ENCODE results near the gene NCEH1. TPM values are rescaled to one million over a fixed set of nuclear protein-coding genes. Genes with fewer than 3 reads are reported as not detected.

Gene NCEH1
- total and polyA plus RNA-seq, 3 experiments from 2014 or later, result 3.5 to 12.9 (median 9.1) TPM

GRCh38 chr3:172612871-172613678 lies 97.8 kb downstream of the NCEH1 start:
- Histone ChIP-seq H3K4me3 (ENCODE audit: low read length) (no peak overlapping the region), H3K27me3 (ENCODE audit: insufficient read depth, low read length, poor library complexity, severe bottlenecking) (no peaks in the 10 kb centered on the region), H3K9me3 (ENCODE audit: low read length) (no peaks in the 10 kb centered on the region), H3K4me1 (ENCODE audit: insufficient read depth, low read length) (peaks cover 8% of the 10 kb centered on the region), H3K27ac (ENCODE audit: low read depth, low read length) (no peak overlapping the region), H3K36me3 (ENCODE audit: insufficient read depth, low read length) (no peaks in the 10 kb centered on the region)
- H3K4me1 Mint-ChIP-seq, result peaks cover 9 to 18% (median 17%) of the 10 kb centered on the region in 3 donors
- no peak overlapping the region for H3K4me3 Mint-ChIP-seq
- no peak overlapping the region for H3K27ac Mint-ChIP-seq
- H3K36me3 Mint-ChIP-seq, result peaks cover 0 to 5% (median 3%) of the 10 kb centered on the region in 3 donors
- ChIA-PET CTCF (interaction anchor here (0.9 to 2.7 kb wide), 3 partner anchors 11 to 152 kb away, joined by 3 to 14 read pairs (median 3); no protein-coding TSS in a partner anchor), POLR2A (no interaction called here)
- H3K27me3 Mint-ChIP-seq, result peaks cover 0 to 1% of the 10 kb centered on the region in 2 donors
- H3K9me3 Mint-ChIP-seq, result peaks cover 0 to 12% (median 0%) of the 10 kb centered on the region in 5 donors
- no peak for DNase-seq

- Mint-ChIP-seq H3K36me3 (peaks cover 0 to 5% (median 3%) of the 10 kb centered on the region in 3 donors), H3K27me3 (peaks cover 0 to 1% of the 10 kb centered on the region in 2 donors), H3K9me3 (peaks cover 0 to 10% (median 0%) of the 10 kb centered on the region in 5 donors), H3K27ac (no peak overlapping the region), H3K4me3 (no peak overlapping the region), H3K4me1 (no peaks in the 10 kb centered on the region)
- H3K36me3 ChIP-seq (ENCODE audit: insufficient read depth, low read length), result no peaks in the 10 kb centered on the region
- H3K9me3 ChIP-seq (ENCODE audit: low read length), result no peaks in the 10 kb centered on the region
- no peaks in the 10 kb centered on the region for H3K4me1 ChIP-seq (ENCODE audit: insufficient read depth, low read length)
- POLR2A ChIA-PET, result no interaction called here
- H3K4me3 ChIP-seq (ENCODE audit: low read length), result no peak overlapping the region
- no peaks in the 10 kb centered on the region for H3K27me3 ChIP-seq (ENCODE audit: insufficient read depth, low read length, poor library complexity, severe bottlenecking)
- H3K27ac ChIP-seq (ENCODE audit: low read depth, low read length), result no peak overlapping the region
- no peak for DNase-seq
- CTCF ChIA-PET, result interaction anchor here (1.1 to 5.0 kb wide), 4 partner anchors 10 to 72 kb away, joined by 3 to 15 read pairs (median 4); no protein-coding TSS in a partner anchor
Observed at GRCh38 chr3:172609750-172610149, 101.1 kb downstream of the NCEH1 start.

GRCh38 chr3:172608575-172608974 lies 102.3 kb downstream of the NCEH1 start:
- H3K27me3 Mint-ChIP-seq, result peaks cover 0 to 1% of the 10 kb centered on the region in 2 donors
- H3K4me1 Mint-ChIP-seq, result no peaks in the 10 kb centered on the region
- Histone ChIP-seq H3K27ac (ENCODE audit: low read depth, low read length) (no peak overlapping the region), H3K4me3 (ENCODE audit: low read length) (no peak overlapping the region), H3K4me1 (ENCODE audit: insufficient read depth, low read length) (no peaks in the 10 kb centered on the region), H3K27me3 (ENCODE audit: insufficient read depth, low read length, poor library complexity, severe bottlenecking) (peaks cover 3% of the 10 kb centered on the region), H3K36me3 (ENCODE audit: insufficient read depth, low read length) (no peaks in the 10 kb centered on the region), H3K9me3 (ENCODE audit: low read length) (no peaks in the 10 kb centered on the region)
- no peak overlapping the region for H3K27ac Mint-ChIP-seq
- H3K4me3 Mint-ChIP-seq, result no peak overlapping the region
- H3K9me3 Mint-ChIP-seq, result peaks cover 0 to 9% (median 0%) of the 10 kb centered on the region in 5 donors
- ChIA-PET POLR2A (no interaction called here), CTCF (interaction anchor here (0.8 to 5.0 kb wide), 4 partner anchors 10 to 70 kb away, joined by 3 to 15 read pairs (median 4); no protein-coding TSS in a partner anchor)
- DNase-seq, result no peak
- peaks cover 0 to 5% (median 3%) of the 10 kb centered on the region in 3 donors for H3K36me3 Mint-ChIP-seq

- Mint-ChIP-seq H3K4me1 (no peaks in the 10 kb centered on the region), H3K4me3 (no peak overlapping the region), H3K27me3 (peaks cover 0 to 1% of the 10 kb centered on the region in 2 donors), H3K36me3 (peaks cover 0 to 5% (median 3%) of the 10 kb centered on the region in 3 donors), H3K27ac (peak overlapping the region in 1 of 8 donors; percentile 21), H3K9me3 (peaks cover 0 to 9% (median 0%) of the 10 kb centered on the region in 5 donors)
- Histone ChIP-seq H3K4me3 (ENCODE audit: low read length) (no peak overlapping the region), H3K27ac (ENCODE audit: low read depth, low read length) (no peak overlapping the region), H3K36me3 (ENCODE audit: insufficient read depth, low read length) (no peaks in the 10 kb centered on the region), H3K4me1 (ENCODE audit: insufficient read depth, low read length) (no peaks in the 10 kb centered on the region), H3K27me3 (ENCODE audit: insufficient read depth, low read length, poor library complexity, severe bottlenecking) (peaks cover 3% of the 10 kb centered on the region), H3K9me3 (ENCODE audit: low read length) (no peaks in the 10 kb centered on the region)
- no peak for DNase-seq
- ChIA-PET CTCF (interaction anchor here (0.8 to 5.0 kb wide), 3 partner anchors 11 to 15 kb away, joined by 3 to 15 read pairs (median 3); no protein-coding TSS in a partner anchor), POLR2A (no interaction called here)
Observed at GRCh38 chr3:172607305-172608121, 103.4 kb downstream of the NCEH1 start.

GRCh38 chr3:172606021-172606420 lies 104.8 kb downstream of the NCEH1 start:
- no peak overlapping the region for H3K4me3 ChIP-seq (ENCODE audit: low read length)
- Mint-ChIP-seq H3K36me3 (peaks cover 0 to 4% (median 3%) of the 10 kb centered on the region in 3 donors), H3K9me3 (peaks cover 0 to 7% (median 0%) of the 10 kb centered on the region in 5 donors), H3K4me3 (no peak overlapping the region), H3K4me1 (no peaks in the 10 kb centered on the region), H3K27ac (no peak overlapping the region), H3K27me3 (no peaks in the 10 kb centered on the region)
- H3K27me3 ChIP-seq (ENCODE audit: insufficient read depth, low read length, poor library complexity, severe bottlenecking), result peaks cover 3% of the 10 kb centered on the region
- H3K36me3 ChIP-seq (ENCODE audit: insufficient read depth, low read length), result no peaks in the 10 kb centered on the region
- H3K4me1 ChIP-seq (ENCODE audit: insufficient read depth, low read length), result no peaks in the 10 kb centered on the region
- no peak for DNase-seq
- ChIA-PET CTCF (interaction anchor here (1.0 to 5.0 kb wide), 4 partner anchors 10 to 128 kb away, joined by 3 to 15 read pairs (median 3); no protein-coding TSS in a partner anchor), POLR2A (no interaction called here)
- no peak overlapping the region for H3K27ac ChIP-seq (ENCODE audit: low read depth, low read length)
- no peaks in the 10 kb centered on the region for H3K9me3 ChIP-seq (ENCODE audit: low read length)

GRCh38 chr3:172604895-172605646 lies 105.8 kb downstream of the NCEH1 start:
- Histone ChIP-seq H3K27me3 (ENCODE audit: insufficient read depth, low read length, poor library complexity, severe bottlenecking) (peaks cover 3% of the 10 kb centered on the region), H3K36me3 (ENCODE audit: insufficient read depth, low read length) (no peaks in the 10 kb centered on the region), H3K27ac (ENCODE audit: low read depth, low read length) (no peak overlapping the region), H3K9me3 (ENCODE audit: low read length) (no peaks in the 10 kb centered on the region), H3K4me3 (ENCODE audit: low read length) (no peak overlapping the region), H3K4me1 (ENCODE audit: insufficient read depth, low read length) (no peaks in the 10 kb centered on the region)
- Mint-ChIP-seq H3K4me3 (no peak overlapping the region), H3K27me3 (no peaks in the 10 kb centered on the region), H3K36me3 (peaks cover 0 to 2% (median 0%) of the 10 kb centered on the region in 3 donors), H3K9me3 (no peaks in the 10 kb centered on the region), H3K4me1 (no peaks in the 10 kb centered on the region), H3K27ac (no peak overlapping the region)
- ChIA-PET POLR2A (no interaction called here), CTCF (interaction anchor here (1.0 to 1.2 kb wide), 2 partner anchors 9 to 128 kb away, joined by 3 read pairs; no protein-coding TSS in a partner anchor)
- DNase-seq, result no peak

- DNase-seq, result no peak
- peaks cover 3% of the 10 kb centered on the region for H3K27me3 ChIP-seq (ENCODE audit: insufficient read depth, low read length, poor library complexity, severe bottlenecking)
- peaks cover under 1 to 2% (median 2%) of the 10 kb centered on the region in 3 donors for H3K4me1 Mint-ChIP-seq
- no peaks in the 10 kb centered on the region for H3K9me3 ChIP-seq (ENCODE audit: low read length)
- CTCF ChIA-PET, result no interaction called here
- no peak overlapping the region for H3K27ac Mint-ChIP-seq
- H3K27ac ChIP-seq (ENCODE audit: low read depth, low read length), result no peak overlapping the region
- no peaks in the 10 kb centered on the region for H3K4me1 ChIP-seq (ENCODE audit: insufficient read depth, low read length)
- H3K4me3 ChIP-seq (ENCODE audit: low read length), result no peak overlapping the region
- H3K36me3 ChIP-seq (ENCODE audit: insufficient read depth, low read length), result no peaks in the 10 kb centered on the region
- no peaks in the 10 kb centered on the region for H3K27me3 Mint-ChIP-seq
- no peak overlapping the region for H3K4me3 Mint-ChIP-seq
- no peaks in the 10 kb centered on the region for H3K36me3 Mint-ChIP-seq
- H3K9me3 Mint-ChIP-seq, result no peaks in the 10 kb centered on the region
- POLR2A ChIA-PET, result no interaction called here
Observed at GRCh38 chr3:172601066-172601832, 109.6 kb downstream of the NCEH1 start.

Data from CD8-positive, alpha-beta memory T cell (primary cell).